GM19035 (cell line): ENCODE measurements around the gene ADGRB3.

Experiments used
- ATAC-seq: cut with Tn5 transposase; IDR thresholded peaks from one replicate; pipeline ENCODE4 v1.9.1; 2021; ENCODE audit not compliant: unreplicated experiment

ADGRB3 gene

GRCh38 chr6:69018906-69019305 is 383.8 kb downstream of the ADGRB3 start:
- no peak for ATAC-seq

GRCh38 chr6:69019832-69020231 is 384.8 kb downstream of the ADGRB3 start:
- ATAC-seq: no peak

GRCh38 chr6:69022993-69023392 is 387.9 kb downstream of the ADGRB3 start:
- no peak for ATAC-seq

GRCh38 chr6:69026243-69026642 is 391.2 kb downstream of the ADGRB3 start:
- no peak for ATAC-seq

GRCh38 chr6:69026715-69027114 is 391.6 kb downstream of the ADGRB3 start:
- ATAC-seq: no peak

- no peak for ATAC-seq
Measured at GRCh38 chr6:69027861-69028260, 392.8 kb downstream of the ADGRB3 start.

GRCh38 chr6:69038841-69039240 is 403.8 kb downstream of the ADGRB3 start:
- no peak for ATAC-seq

GRCh38 chr6:69042297-69042696 is 407.2 kb downstream of the ADGRB3 start:
- no peak for ATAC-seq

GRCh38 chr6:69044534-69044933 is 409.5 kb downstream of the ADGRB3 start:
- no peak for ATAC-seq

GRCh38 chr6:69059413-69059812 is 424.3 kb downstream of the ADGRB3 start:
- ATAC-seq: no peak

GRCh38 chr6:69061066-69061465 is 426.0 kb downstream of the ADGRB3 start:
- no peak for ATAC-seq

- no peak for ATAC-seq
Measured at GRCh38 chr6:69063401-69063800, 428.3 kb downstream of the ADGRB3 start.

GRCh38 chr6:69064226-69064625 is 429.1 kb downstream of the ADGRB3 start:
- ATAC-seq: no peak

GRCh38 chr6:69069881-69070280 is 434.8 kb downstream of the ADGRB3 start:
- no peak for ATAC-seq

GRCh38 chr6:69072796-69073195 is 437.7 kb downstream of the ADGRB3 start:
- no peak for ATAC-seq

- ATAC-seq: no peak
Measured at GRCh38 chr6:69084746-69085335, 449.8 kb downstream of the ADGRB3 start.

- ATAC-seq: no peak
Measured at GRCh38 chr6:69086689-69087088, 451.6 kb downstream of the ADGRB3 start.

GRCh38 chr6:69089539-69089938 is 454.5 kb downstream of the ADGRB3 start:
- ATAC-seq: no peak

- ATAC-seq: no peak
Measured at GRCh38 chr6:69090132-69090531, 455.1 kb downstream of the ADGRB3 start.

GRCh38 chr6:69096681-69097080 is 461.6 kb downstream of the ADGRB3 start:
- no peak for ATAC-seq

GRCh38 chr6:69097948-69098347 is 462.9 kb downstream of the ADGRB3 start:
- ATAC-seq: no peak

GRCh38 chr6:69098910-69099309 is 463.8 kb downstream of the ADGRB3 start:
- ATAC-seq: no peak

GRCh38 chr6:69100772-69101171 is 465.7 kb downstream of the ADGRB3 start:
- ATAC-seq: no peak
